ENCODE results near the gene ALDOA.
"Not testable (repeated sequence)": the region's sequence is repeated elsewhere in the genome, so short reads cannot be mapped to it uniquely, and the experiment has no call there.

ALDOA gene

GRCh38 chr16:30092373-30093010 lies 26.9 kb downstream of the ALDOA start:
- DNase-seq = no peak

- DNase-seq = no peak
These were observed 29.1 kb downstream of the ALDOA start for GRCh38 chr16:30094541-30095165.

- no peak for DNase-seq
These were observed 29.9 kb downstream of the ALDOA start for GRCh38 chr16:30095166-30096078.

- peak; percentile 84 for DNase-seq
These were observed 30.7 kb downstream of the ALDOA start, which contains the start of gene YPEL3 for GRCh38 chr16:30096105-30096861. Gene YPEL3, minus strand, starts transcription at chr16:30096213. Its CDS starts 731 bp downstream, at chr16:30095482.

- no peak for DNase-seq
These were observed 31.5 kb downstream of the ALDOA start for GRCh38 chr16:30096862-30097563.

GRCh38 chr16:30104090-30104489 lies 38.5 kb downstream of the ALDOA start:
- DNase-seq = no peak

- DNase-seq = no peak
These were observed 38.9 kb downstream of the ALDOA start for GRCh38 chr16:30104492-30104891.

GRCh38 chr16:30108059-30108850 lies 42.7 kb downstream of the ALDOA start:
- no peak for DNase-seq

GRCh38 chr16:30110661-30111060 lies 45.1 kb downstream of the ALDOA start:
- DNase-seq = no peak

GRCh38 chr16:30112197-30113030 lies 46.9 kb downstream of the ALDOA start:
- DNase-seq = peak; percentile 28

- DNase-seq = no peak
These were observed 47.6 kb downstream of the ALDOA start, which contains the start of gene GDPD3 for GRCh38 chr16:30113031-30113710. Gene GDPD3, minus strand, starts transcription at chr16:30113537. Its CDS starts 59 bp downstream, at chr16:30113478.

GRCh38 chr16:30113711-30114333 lies 48.3 kb downstream of the ALDOA start:
- DNase-seq = no peak

GRCh38 chr16:30114411-30114810 lies 48.9 kb downstream of the ALDOA start:
- DNase-seq = no peak

- not testable (repeated sequence) for DNase-seq
These were observed 49.3 kb downstream of the ALDOA start for GRCh38 chr16:30114833-30115232.

- DNase-seq = no peak
These were observed 49.7 kb downstream of the ALDOA start for GRCh38 chr16:30115238-30115637.

GRCh38 chr16:30116291-30117207 lies 51.0 kb downstream of the ALDOA start:
- no peak for DNase-seq

GRCh38 chr16:30117768-30118167 lies 52.2 kb downstream of the ALDOA start:
- DNase-seq = no peak

- no peak for DNase-seq
These were observed 53.9 kb downstream of the ALDOA start for GRCh38 chr16:30119428-30119827.
